Measurements from ENCODE around the gene LRRC27. TPM values are rescaled to one million over a fixed set of nuclear protein-coding genes. Genes with fewer than 3 reads are reported as not detected.
A peak's percentile ranks its signal among the peaks of the same experiment; 100 is the strongest.

Gene LRRC27
- polyA plus RNA-seq (2012; ENCODE audit: insufficient read depth, insufficient read length, low read depth), result 5.0 TPM

DNA sequence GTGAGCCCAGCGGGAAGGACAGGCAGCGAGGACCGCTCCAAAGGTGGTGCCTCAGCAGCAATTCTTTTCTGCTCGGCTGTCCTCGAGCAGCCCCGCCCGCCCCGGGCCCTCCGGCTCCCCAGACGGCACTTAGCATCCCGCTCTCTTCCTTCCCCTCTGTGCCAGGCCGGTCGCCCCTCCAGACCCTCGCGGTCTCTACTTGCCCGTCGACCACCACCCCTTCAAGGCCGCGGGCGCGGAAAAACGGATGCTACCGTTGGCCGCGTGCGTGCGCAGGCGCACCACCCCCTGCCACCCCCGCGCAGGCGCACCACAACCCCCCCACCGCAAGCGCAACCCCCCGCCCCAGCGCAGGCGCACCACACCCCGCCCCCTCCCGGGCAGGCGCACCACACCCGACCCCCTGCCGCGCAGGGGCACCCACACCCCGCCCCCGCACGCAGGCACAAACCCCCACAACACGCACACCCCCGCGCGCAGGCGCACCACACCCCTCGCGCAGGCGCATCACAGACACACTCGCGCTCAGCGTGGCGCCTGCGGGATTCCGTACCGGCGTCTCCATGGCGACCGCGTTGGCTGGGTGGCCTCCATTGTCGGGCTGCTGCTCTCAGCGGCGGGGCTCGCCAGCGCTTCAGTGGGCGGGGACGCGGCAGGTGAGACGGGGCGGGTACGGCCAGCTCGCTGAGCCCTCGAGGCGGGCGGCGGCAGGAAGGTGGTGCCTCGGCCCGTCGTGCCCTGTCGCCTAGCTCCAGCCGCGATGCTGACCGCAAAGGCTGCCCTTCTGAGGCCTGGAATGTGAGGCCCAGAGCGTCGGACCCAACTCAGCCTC lies at the start of gene LRRC27:
TSS of gene LRRC27 (plus strand) at position 593 of the 832 bp plus-strand sequence. CDS start 1,332 bp downstream, outside the sequence.
- no peaks in the 10 kb centered on the region for H3K4me1 ChIP-seq
- H3K36me3 ChIP-seq, result peaks cover 3% of the 10 kb centered on the region; the same call in 1 of the 2 replicates
- peak; percentile 97 for DNase-seq
- TF ChIP-seq, protein P1, sequence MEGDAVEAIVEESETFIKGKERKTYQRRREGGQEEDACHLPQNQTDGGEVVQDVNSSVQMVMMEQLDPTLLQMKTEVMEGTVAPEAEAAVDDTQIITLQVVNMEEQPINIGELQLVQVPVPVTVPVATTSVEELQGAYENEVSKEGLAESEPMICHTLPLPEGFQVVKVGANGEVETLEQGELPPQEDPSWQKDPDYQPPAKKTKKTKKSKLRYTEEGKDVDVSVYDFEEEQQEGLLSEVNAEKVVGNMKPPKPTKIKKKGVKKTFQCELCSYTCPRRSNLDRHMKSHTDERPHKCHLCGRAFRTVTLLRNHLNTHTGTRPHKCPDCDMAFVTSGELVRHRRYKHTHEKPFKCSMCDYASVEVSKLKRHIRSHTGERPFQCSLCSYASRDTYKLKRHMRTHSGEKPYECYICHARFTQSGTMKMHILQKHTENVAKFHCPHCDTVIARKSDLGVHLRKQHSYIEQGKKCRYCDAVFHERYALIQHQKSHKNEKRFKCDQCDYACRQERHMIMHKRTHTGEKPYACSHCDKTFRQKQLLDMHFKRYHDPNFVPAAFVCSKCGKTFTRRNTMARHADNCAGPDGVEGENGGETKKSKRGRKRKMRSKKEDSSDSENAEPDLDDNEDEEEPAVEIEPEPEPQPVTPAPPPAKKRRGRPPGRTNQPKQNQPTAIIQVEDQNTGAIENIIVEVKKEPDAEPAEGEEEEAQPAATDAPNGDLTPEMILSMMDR (IDR thresholded peaks at IDR 0.05; ENCODE audit: low read depth, low read length), result no peak
- H3K27me3 ChIP-seq, result no peaks in the 10 kb centered on the region
- H3K4me3 ChIP-seq (ENCODE audit: low read depth, low read length), result peak within 1 kb of the TSS; percentile 92
- no peaks in the 10 kb centered on the region for H3K9me3 ChIP-seq

DNA sequence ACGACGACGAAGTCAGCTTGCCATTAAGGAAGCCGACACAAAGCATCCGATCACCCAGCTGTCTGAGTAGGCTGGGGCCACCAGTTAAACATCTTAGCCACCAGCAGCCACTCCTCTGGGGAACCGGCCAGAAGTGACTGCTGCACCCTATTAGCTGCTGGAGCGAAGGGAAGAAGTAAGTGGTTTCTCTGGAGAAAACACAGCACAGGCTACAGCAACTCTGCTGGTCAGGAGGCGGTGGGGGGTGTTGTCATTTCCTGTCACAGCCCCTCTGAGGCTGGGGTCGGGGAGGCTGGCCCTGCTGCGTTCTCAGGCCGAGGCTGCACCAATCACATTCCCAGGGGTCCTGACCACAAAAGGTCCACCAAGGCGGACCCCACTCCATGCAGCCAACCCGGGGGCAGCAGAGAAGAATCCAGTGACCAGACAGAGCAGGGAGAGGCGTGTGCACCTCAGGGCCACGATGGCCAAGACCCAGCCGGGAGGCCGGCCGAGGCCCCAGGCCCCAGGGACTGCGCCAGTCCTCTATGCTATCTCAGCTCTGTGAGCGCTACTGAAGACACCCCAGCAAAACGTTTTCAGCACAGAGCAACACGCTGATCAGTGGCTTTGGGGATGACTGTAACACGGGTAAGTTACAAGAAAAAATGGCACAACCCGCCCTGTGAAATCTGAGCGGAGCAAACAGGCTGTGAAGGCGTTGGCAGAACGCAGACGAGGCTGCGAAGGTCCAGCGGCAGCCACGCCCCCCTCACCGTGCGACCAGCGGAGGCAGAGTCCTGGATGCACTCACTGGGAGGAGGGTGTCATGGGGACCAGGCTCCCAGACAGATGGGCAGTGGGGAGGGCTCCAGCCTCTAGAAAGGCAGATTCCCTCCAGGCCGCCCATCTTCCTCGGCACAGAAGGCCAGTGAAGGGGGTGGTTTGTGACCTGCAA lies 49.1 kb upstream of the LRRC27 start:
- no peak for DNase-seq
- TF ChIP-seq, protein P1 (IDR thresholded peaks at IDR 0.05; ENCODE audit: low read depth, low read length), result no peak

DNA sequence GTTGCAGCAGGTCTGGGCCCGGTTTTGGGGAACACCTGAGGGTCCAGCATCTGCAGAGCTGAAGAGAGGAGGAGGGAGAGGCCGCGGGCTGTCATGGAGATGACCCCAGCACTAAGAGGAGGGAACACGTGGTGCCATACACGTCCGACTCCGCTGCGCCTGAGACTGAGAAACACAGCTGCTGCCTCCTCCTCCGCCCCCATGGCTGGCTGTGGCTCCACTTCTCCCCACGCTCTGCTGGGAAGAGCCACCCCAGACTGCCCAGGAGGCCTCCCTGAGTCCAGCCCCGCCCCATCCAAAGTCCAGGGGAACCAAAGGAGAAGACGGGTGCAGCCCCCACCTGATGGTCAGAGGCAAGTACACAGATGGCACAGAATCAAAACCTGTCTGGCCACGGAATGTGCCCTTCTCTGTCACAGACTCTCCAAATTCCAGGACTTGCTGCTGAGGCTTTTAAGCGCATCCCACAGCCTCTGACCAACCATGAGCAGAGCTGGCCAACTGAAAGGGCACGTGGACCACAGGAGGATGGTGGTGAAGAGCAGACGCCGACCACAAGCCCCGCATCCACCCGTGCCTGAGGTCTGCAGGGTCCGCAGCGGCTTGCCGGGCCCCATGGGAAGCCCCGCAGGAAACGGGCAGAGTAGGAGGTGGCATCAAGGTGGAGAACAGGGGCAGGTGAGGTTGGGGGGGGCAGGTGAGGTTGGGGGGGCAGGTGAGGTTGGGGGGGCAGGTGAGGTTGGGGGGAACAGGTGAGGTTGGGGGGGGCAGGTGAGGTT lies 48.2 kb upstream of the LRRC27 start:
- Histone ChIP-seq H3K4me3 (ENCODE audit: low read depth, low read length) (no peak overlapping the region), H3K36me3 (no peaks in the 10 kb centered on the region), H3K4me1 (no peaks in the 10 kb centered on the region), H3K9me3 (no peaks in the 10 kb centered on the region), H3K27me3 (no peaks in the 10 kb centered on the region)
- TF ChIP-seq, protein P1 (IDR thresholded peaks at IDR 0.05; ENCODE audit: low read depth, low read length), result no peak
- DNase-seq, result no peak

More for the DNA sequence above, 49.1 kb upstream of the LRRC27 start:
- Histone ChIP-seq H3K4me1 (no peaks in the 10 kb centered on the region), H3K27me3 (no peaks in the 10 kb centered on the region), H3K9me3 (no peaks in the 10 kb centered on the region), H3K4me3 (ENCODE audit: low read depth, low read length) (no peak overlapping the region), H3K36me3 (no peaks in the 10 kb centered on the region)

DNA sequence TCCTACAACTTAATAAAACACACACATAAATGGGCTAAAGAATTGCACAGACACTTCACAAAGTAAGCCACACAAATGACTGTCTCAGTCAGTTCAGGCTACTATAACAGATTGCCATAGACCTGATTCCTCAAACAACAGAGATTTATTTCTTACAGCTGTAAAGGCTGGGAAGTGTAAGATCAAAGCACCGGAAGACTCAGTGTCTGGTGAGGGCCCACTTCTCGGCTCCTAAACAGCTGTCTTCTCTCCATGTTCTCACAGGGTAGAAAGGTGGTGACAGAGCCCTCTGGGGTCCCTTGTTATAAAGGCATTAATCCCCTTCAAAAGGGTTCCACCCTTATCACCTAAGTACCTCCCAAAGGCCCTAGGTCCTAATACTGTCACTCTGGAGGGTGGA lies 42.6 kb upstream of the LRRC27 start:
- H3K36me3 ChIP-seq, result no peaks in the 10 kb centered on the region
- H3K4me1 ChIP-seq, result no peaks in the 10 kb centered on the region
- no peak overlapping the region for H3K4me3 ChIP-seq (ENCODE audit: low read depth, low read length)
- H3K9me3 ChIP-seq, result no peaks in the 10 kb centered on the region
- no peaks in the 10 kb centered on the region for H3K27me3 ChIP-seq
- no peak for DNase-seq
- TF ChIP-seq, protein P1 (IDR thresholded peaks at IDR 0.05; ENCODE audit: low read depth, low read length), result no peak

DNA sequence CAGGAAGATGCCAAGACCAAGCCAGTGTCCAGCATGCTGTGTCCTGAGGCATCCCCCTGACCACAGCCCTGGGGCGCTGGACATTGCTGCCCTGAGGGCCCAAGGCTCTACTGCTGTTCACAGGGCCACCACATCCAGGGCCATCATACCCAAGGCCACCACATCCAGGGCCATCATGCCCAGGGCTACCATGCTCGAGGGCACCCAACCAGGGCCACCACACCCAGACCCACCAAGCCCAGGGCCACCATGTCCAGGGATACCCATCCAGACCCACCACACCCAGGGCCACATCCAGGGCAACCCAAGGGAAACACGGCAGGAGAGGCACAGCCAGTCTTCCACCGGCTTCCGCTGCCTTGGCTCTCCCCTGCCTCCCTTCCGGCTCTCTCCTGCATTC lies 41.4 kb upstream of the LRRC27 start:
- TF ChIP-seq, protein P1 (IDR thresholded peaks at IDR 0.05; ENCODE audit: low read depth, low read length), result no peak
- DNase-seq, result no peak
- no peaks in the 10 kb centered on the region for H3K36me3 ChIP-seq
- H3K9me3 ChIP-seq, result no peaks in the 10 kb centered on the region
- no peaks in the 10 kb centered on the region for H3K27me3 ChIP-seq
- no peaks in the 10 kb centered on the region for H3K4me1 ChIP-seq
- no peak overlapping the region for H3K4me3 ChIP-seq (ENCODE audit: low read depth, low read length)

All from BE2C (cell line).